Renal pelvis (tissue), 4 donors: ENCODE measurements around the gene MPV17. TPM values are rescaled to one million over a fixed set of nuclear protein-coding genes. Genes with fewer than 3 reads are reported as not detected.
"Not testable (repeated sequence)": the region's sequence is repeated elsewhere in the genome, so short reads cannot be mapped to it uniquely, and the experiment has no call there.

Source experiments
- DNase-seq: peaks from one replicate; pipeline ENCODE4 v3.0.0-alpha.2; 2013
- polyA plus RNA-seq, 3 donors: library from polyadenylated mRNA; unstranded; fragments of 120-200 nt; gene quantifications; one replicate each; pipeline ENCODE4 v1.2.1, GENCODE V29; 2013; ENCODE audit not compliant: insufficient read length in 3 of 3

Gene MPV17
- polyA plus RNA-seq, 3 donors = 72.3 to 89.1 (median 88.3) TPM

- DNase-seq = no peak
Measured at GRCh38 chr2:27305516-27305915, 17.4 kb downstream of the MPV17 start.

- no peak for DNase-seq
Measured at GRCh38 chr2:27304488-27305240, 18.2 kb downstream of the MPV17 start.

GRCh38 chr2:27303093-27304025 is 19.5 kb downstream of the MPV17 start:
- DNase-seq = no peak

DNA sequence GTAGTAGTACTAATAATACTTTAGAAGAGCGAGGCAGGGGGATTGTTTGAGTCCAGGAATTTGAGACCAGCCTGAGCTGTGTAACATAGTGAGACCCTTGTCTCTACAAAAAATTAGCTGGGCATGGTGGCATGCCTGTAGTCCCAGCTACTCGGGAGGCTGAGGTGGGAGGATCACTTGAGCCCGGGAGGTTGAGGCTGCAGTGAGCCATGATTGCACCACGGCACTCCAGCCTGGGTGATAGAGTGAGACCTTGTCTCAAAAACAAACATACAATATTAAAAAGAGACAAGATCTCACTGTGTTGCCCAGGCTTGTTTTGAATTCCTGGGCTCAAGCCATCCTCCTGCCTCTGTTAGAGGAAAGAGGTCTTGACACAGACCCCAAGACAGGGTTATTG is 22.3 kb downstream of the MPV17 start:
- not testable (repeated sequence) for DNase-seq

GRCh38 chr2:27298391-27299080 is 24.4 kb downstream of the MPV17 start:
- no peak for DNase-seq

GRCh38 chr2:27297195-27297594 is 25.7 kb downstream of the MPV17 start:
- DNase-seq = no peak

DNA sequence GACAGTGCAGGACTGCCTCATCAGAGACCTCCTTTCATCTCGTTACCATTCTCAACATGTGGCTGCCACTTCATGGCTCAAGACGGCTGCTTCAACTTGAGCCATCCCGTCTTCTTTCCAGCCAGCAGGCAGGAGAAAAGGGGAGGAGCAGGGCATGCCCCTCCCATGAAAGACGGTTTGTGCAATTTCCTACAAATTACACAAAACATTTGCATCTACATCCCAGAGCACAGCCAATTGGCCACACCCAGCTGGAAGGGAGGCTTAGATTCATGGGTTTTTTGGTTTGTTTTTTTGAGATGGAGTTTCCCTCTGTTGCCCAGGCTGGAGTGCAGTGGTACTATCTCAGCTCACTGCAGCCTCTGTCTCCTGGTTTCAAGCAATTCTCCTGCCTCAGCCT is 26.4 kb downstream of the MPV17 start:
- DNase-seq = no peak

GRCh38 chr2:27294928-27295327 is 28.0 kb downstream of the MPV17 start:
- DNase-seq = no peak

DNA sequence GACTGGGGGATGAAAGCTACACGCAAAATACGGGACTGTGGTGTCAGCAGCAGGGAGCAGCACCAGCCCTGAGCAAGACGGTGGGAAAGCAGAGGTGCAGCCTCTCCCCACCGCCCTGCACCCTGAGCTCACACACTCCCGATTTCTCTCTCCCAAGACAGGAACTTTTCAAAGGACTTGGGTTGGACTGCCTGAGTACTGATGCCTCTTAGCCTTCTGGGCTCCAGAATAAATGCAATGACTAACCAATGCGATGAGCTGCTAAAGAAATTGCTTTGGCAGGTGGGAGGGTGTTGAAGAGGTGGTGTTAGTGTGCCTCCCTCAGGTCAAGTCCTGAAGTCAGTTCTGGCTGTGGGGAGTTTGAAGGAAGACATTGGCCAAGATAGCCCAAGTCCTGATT is 31.0 kb downstream of the MPV17 start:
- DNase-seq = no peak

- DNase-seq = no peak
Measured at GRCh38 chr2:27290549-27290948, 32.3 kb downstream of the MPV17 start.

DNA sequence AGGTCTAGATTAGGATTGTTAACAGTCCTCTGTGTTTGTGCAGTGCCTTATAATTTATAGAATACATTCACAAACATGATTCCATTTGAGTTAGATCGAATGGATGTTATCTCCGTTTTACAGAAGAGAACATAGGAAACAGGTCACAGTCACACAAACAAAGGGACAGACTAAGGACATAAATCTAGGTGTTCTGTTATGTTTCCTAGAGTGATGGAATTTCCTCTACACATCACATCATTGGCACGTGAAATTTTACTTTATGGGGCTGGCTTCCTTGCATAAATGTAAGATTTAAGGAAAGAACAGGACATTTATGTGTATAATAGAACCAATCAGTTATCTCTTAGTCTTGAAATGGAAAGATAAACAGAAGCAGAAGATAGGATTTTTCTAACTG is 34.3 kb downstream of the MPV17 start:
- no peak for DNase-seq

- DNase-seq = no peak
Measured at GRCh38 chr2:27285481-27285880, 37.4 kb downstream of the MPV17 start.

DNA sequence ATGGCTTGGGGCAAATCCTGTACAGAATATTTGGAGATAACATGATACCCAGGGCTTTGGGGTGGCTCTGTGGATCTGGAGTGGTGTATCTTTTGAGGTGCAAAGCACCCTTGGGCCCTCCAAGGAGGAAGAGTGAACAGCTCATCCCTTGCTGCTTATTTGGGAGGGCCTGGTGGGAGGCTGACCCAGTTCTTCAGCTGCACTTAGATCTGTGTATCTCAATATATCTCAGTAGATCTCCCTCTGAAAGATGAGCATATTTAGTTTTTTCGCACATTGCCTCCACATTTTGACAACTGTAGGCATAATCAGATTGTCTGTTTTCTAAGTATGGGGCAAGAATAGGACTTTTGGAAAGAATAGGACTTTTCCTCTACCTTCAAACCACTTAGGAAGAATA is 37.9 kb downstream of the MPV17 start:
- DNase-seq = no peak

GRCh38 chr2:27282892-27283291 is 40.0 kb downstream of the MPV17 start:
- no peak for DNase-seq

- no peak for DNase-seq
Measured at GRCh38 chr2:27281855-27282559, 40.9 kb downstream of the MPV17 start, which contains the start of gene TRIM54. Gene TRIM54 (plus strand): TSS chr2:27282429. CDS start chr2:27282732, 303 bp downstream.

DNA sequence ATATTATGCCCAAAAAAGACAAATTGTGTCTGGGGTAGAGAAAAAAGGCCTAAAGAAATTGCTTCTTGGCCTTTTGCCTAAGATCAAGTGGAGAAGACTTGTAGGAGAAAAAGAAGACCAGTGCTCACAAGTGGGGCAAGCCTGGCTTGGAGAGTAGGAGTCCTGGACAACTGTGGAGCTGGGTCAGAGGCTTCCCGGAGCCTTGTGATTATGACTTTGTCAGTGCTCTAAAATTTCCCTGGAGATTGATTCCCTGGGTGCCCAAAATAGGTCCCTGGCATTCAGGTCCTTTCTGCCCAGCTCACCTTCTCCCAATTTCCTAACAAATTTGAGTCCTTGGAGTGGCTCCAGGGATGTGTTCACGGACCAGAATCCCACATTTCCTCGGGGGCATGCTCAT is 41.5 kb downstream of the MPV17 start:
- no peak for DNase-seq

- no peak for DNase-seq
Measured at GRCh38 chr2:27280826-27281225, 42.1 kb downstream of the MPV17 start.

- no peak for DNase-seq
Measured at GRCh38 chr2:27278010-27278409, 44.9 kb downstream of the MPV17 start.

DNA sequence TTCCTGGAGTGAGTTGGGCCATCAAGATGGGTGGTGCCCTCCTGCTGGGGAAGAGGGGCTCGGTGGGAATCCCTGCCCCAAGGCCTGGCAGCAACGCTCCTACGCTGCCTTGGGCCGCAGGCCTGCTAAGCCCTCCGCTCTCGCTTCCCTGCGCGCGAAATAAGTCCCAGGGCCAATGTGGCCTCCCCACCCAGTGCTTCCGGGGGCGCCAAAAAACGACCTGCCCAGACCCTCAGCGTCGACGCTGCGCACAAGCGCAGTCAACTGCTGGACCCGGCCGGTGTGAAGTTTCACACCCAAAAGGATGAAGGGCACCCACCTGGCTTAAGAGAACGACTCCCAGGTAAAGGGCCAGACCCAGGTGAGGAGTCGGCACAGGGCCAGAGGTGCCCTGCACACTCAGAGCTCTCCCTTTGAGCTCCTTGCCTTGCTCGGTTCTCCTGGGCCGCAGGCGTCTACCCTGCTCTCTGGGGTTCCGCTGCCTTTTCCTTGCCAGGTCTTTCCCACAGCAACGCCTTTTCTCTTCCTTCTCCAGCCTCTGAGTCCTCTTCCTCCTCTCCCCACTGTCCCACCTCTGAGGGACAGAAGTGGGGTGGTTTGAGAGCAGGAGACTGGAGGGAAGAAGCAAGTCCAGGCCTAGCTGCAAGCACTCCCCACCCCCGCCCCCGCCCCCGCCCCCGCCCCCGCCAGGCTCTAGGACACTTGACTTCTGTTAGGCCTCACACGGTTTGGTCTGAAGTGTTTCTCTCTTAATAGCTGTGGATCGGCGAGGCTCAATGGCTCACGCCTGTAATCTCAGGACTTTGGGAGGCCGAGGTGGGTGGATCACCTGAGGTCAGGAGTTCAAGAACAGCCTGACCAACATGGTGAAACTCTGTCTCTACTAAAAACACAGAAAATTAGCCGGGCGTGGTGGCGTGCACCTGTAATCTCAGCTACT is 47.4 kb downstream of the MPV17 start, which contains the start of gene DNAJC5G:
Gene DNAJC5G (plus strand): TSS at position 223 of the 940 bp plus-strand sequence. CDS start 1,296 bp downstream, outside the sequence.
- no peak for DNase-seq
